Stimulated activated CD4-positive, alpha-beta T cell treated with anti-CD3 and anti-CD28 coated beads, Interleukin-12 subunit alpha, Interleukin-12 subunit beta, amount 100 ng/mL, for 48 hours (primary cell): ENCODE measurements around the gene LZTS2.
A peak's percentile ranks its signal among the peaks of the same experiment; 100 is the strongest.

ENCODE experiments used
- DNase-seq, 3 donors: peaks; one replicate each; pipeline ENCODE4 v3.0.0-alpha.2; 2020; ENCODE audit warnings: low read depth in 2 of 3, low spot score in 1 of 3

The LZTS2 gene

DNA sequence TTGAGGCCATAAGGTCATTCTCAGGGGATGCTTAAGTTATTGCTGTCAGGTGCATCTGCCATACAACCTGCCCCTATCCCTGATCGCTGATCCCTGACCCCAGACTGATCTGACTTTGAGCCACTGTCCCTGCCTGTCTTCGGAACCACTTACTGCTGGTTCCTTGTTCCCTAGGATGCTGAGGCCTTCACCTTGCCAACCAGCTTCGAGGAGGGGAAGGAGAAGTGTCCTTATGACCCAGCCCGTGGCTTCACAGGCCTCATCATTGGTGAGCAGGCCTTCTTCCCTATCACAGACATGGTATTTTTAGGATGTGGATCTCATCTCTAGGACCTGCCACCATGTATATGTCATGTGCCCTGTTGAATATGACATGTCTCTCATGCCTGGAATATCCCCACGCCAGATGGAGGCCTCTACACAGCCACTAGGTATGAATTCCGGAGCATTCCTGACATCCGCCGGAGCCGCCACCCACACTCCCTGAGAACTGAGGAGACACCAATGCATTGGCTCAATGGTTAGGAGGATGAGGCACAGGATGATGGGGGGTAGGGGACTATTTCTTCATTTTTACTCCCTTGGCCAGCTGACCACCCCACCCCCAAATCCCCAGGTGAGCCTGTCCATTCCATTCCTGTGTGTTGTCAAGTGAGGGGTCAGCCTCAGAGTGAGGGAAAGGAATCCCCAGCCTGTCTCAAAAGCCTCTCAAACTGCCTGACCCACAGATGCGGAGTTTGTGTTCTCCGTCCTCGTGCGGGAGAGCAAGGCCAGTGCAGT is 21.3 kb upstream of the LZTS2 start:
- no peak for DNase-seq

DNA sequence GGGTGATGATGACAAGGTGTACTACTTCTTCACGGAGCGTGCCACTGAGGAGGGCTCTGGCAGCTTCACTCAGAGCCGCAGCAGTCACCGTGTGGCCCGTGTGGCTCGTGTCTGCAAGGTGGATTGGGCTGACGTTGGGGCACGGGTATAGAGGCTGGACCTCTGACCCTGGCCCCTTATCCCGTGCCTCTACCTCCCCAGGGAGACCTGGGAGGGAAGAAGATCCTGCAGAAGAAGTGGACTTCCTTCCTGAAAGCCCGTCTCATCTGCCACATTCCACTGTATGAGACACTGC is 20.8 kb upstream of the LZTS2 start:
- no peak for DNase-seq

DNA sequence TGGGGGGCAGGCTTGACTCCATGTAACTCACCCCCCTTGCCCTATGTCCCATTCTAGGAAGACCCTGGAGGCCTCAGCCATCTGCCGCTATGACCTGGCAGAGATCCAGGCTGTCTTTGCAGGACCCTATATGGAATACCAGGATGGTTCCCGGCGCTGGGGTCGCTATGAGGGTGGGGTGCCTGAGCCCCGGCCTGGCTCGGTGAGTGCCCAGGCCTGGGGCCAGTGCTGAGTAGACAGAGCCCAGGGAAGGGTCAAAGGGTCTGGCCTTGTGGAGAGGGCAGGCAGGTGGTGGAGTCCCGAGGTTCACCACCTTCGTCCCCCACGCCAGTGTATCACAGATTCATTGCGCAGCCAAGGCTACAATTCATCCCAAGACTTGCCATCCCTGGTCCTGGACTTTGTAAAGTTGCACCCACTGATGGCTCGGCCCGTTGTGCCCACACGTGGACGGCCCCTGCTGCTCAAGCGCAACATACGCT is 19.8 kb upstream of the LZTS2 start:
- DNase-seq = no peak

DNA sequence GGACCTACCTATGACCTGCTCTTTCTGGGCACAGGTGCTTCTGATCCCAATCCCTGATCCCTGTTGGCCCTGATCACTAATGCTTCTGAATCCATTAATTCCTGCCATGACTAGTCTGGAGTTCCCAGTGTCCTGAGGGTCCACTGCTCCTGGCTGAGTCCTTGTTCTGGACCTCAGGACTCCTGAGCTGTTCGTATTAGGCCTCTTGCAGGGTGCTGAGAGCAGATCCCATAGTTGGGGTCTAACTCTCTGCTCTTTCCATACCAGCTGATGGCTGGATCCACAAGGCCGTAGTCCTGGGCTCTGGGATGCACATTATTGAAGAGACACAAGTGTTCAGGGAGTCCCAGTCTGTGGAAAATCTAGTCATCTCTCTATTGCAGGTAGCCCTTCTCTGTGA is 19.3 kb upstream of the LZTS2 start:
- no peak for DNase-seq

DNA sequence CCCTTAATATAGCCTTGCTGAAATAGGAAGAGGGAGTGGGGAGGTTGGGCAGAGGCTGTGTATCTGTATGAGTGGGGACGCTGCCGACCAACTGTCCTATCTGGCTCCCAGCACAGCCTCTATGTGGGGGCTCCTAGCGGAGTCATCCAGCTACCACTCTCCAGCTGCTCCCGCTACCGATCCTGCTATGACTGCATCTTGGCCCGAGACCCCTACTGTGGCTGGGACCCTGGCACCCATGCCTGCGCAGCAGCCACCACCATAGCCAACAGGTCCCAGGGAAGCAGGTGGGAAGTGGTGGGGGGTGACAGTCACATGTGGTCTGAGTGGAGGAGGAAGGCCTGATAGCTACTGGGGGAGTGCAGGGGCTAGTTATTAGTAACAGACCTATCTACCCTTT is 18.9 kb upstream of the LZTS2 start:
- no peak for DNase-seq

DNA sequence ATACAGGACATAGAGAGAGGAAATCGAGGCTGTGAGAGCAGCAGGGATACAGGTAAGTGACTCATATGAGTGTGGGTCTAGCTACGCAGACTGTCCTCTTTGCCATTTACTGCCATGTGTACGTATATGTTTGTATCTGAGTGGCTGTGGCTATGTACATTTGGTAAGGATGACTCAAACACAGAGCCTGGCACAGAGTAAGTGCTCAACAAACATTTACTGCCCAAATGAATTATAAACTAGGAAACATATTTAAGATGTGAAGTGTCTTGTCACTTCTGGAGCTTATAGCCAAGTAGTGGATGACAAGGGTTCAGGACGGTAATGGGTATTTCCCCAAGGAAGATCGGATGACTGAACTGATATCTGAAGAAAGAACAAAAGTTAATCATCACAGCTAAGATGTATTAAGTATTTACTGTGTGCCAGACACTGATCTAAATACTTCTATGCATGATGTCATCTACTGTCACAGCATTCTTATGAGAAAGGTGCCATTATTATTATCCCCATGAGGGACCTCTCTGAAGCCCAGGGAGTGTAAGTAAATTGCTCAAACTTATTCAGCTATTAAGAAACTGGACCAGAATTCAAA is 18.3 kb upstream of the LZTS2 start:
- no peak for DNase-seq

DNA sequence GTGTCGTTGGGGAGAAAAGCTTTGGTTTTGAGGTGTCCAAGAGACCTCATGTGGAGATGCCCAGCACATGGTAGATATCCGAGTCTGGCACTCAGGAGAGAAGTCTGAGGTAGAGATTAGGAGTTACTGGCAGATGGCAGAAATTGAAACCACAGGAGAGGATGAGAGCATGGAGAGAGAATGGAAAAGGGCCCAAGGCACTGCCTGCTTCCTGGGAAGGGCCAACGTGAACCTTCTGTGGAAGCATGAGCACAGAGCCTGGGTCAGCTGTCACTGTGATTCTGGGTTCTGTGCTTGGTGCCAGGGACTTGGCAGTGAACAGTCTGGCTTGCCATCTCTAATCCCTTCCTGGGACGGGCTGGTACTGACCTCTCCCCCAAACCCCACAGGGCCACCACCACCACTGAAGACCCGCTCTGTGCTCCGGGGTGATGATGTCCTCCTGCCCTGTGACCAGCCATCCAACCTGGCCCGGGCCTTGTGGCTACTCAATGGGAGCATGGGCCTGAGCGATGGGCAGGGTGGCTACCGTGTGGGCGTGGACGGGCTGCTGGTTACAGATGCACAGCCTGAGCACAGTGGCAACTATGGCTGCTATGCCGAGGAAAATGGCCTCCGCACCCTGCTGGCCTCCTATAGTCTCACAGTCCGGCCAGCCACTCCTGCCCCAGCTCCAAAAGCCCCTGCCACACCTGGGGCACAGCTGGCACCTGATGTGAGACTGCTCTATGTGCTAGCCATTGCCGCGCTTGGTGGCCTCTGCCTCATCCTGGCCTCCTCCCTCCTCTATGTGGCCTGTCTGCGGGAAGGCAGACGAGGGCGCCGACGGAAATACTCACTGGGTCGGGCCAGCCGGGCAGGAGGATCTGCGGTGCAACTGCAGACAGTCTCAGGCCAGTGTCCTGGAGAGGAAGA is 16.4 kb upstream of the LZTS2 start:
- no peak for DNase-seq

DNA sequence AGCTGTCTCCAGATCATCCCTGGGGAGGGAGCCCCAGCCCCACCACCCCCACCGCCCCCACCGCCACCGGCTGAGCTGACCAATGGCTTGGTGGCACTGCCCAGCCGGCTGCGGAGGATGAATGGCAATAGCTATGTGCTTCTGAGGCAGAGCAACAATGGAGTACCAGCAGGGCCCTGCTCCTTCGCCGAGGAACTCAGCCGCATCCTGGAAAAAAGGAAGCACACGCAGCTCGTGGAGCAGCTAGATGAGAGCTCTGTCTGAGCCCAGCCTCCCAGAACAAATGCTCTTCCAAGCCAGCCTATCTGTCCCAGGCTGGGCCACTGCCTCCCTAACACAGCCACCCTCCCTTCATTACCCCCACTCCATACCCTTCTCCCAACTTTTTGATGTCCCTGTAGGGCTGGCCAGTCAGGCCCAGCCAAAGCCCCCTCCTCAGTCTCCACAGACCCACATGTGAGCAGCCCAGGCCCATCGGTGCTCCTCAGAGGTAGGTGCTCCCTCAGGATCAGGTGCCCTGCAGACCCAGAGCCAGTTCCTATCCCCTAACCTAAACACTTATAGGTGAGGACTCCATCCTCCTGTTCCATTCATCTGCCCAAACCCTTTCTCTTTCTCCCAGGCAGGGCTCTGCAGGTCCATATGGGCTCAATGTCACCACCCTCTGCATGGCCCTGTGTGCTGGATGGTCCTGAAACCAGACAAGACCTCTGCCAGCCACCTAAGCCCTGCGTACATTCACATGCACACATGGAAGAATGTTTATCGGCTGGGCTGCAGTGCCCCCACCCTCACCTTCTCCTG is 15.5 kb upstream of the LZTS2 start:
- no peak for DNase-seq

DNA sequence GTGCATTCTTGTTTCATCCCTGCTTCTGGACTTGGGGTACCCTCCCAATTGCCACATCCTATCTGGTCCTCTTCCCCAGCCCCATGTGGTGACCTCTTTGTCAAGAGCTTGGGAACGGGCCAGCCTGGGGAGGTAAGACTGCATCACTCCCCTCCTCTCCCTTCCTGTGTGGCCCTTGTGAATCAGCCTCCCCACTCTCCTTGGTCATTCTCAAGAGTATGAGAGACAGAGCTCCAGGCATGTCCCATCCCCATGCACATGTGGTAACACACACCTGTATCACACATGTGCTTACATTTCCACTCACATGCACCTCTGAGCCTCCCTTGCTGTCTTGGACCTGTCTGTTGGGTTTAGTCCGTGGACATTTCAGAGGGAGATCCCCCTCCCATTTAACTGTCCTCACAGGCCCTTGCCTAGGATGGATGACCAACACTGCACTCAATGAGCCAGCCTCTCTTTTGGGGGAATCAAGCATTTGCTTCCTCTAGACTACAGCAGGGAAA is 14.9 kb upstream of the LZTS2 start:
- no peak for DNase-seq

DNA sequence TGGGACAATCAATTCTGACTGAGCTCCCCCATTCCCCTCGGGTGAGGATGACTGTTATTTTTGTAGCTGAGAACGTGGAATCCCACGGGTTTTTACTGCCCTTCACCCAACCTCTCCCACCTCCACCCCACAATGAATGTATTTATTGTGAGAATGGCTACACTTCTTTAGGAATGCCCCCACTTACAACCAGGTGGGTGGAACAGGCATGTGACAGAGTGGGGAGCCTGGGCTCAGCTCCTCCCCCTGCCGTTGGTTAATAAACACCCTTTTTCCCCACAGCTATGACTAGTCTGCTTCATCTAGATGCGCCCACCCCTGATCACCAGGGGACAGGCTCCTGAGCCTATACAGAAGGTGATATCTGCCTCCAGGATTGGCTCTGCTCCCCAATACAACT is 14.3 kb upstream of the LZTS2 start:
- no peak for DNase-seq

DNA sequence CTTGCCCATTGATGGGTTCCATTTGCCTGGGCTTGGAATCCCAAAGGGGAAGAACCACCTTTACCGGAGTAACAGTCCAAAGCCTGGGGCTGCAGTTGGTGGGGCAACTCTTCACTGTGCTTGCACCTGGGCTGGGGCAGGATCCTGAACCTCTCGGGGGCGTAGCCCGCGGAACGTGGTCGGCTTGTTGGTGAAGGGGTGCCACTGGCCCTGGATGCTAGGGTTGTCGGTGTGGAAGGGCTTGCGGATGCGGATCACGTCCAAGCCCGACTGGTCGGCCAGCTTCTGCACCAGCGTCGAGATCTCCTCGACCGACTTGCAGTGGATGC is 13.0 kb upstream of the LZTS2 start:
- DNase-seq = no peak

DNA sequence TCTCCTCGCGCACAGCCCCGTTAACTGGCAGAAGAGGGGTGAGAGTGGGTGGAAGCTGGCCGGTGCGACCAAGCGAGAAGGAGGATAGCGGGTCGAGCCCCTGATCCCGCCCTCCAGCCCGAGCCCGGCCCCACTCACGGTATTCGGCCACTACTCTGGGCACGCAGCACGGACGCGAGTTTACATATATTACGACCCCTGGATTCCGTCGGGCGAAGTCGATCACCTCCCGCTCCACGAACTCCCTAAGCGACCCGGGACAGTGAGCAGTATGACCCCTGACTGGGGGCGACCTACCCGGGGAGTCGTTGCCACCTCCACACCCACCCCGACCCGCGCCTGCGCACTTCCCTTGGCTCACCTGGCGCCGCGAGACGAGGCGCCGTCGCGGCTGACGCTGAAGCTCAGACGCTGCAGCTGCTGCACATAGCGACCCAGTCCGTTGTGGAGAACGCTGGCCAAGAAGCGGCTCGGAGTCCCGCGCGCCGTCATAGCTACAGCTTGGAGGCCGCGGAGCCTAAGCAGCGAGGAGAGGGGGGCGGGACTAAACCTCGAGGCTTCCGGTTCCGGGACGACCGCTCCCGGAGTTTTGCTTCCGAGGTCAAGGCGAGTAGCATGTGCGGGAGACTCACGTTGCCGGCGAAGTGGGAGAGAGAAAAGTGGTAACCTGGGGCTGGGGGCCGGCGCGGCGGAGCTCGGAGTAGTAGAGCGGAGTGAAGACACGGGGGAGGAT is 12.5 kb upstream of the LZTS2 start, which contains the start of the genes MRPL43 and TWNK:
Gene MRPL43, minus strand, starts transcription at position 546 of the 733 bp plus-strand sequence. Its CDS starts 54 bp downstream, at position 492.
Gene TWNK, plus strand, starts transcription at position 592 of the 733 bp plus-strand sequence. CDS start 668 bp downstream, outside the sequence.
- peak; percentile 74 to 82 (median 82) for DNase-seq

DNA sequence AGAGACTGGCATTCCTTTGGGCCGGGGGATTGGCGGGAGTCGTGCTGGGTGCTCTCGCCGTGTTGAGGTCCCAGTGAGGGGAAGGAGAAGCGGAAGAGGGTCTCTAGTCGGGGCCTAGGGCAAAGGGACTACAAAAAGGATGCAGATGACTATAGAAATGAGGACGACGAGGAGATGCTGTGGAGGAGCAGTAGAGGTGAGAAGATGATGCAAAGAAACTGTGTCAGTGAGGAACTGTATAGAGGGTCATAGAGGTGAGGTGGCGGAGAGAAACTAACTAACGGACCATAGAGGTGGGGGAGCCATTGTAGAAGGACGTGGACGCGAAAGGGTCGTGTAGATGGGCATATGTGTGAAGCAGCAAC is 11.9 kb upstream of the LZTS2 start:
- DNase-seq = no peak

DNA sequence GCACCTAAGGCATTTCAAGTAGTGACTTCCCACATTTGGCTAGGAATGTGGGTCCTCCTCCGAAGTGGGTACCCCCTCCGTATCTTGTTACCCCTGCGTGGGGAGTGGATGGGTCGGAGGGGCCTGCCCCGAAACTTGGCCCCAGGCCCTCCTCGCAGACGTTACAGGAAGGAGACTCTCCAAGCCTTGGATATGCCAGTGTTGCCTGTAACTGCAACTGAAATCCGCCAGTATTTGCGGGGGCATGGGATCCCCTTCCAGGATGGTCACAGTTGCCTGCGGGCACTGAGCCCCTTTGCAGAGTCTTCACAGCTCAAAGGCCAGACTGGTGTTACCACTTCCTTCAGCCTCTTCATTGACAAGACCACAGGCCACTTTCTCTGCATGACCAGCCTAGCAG is 11.4 kb upstream of the LZTS2 start:
- no peak for DNase-seq

DNA sequence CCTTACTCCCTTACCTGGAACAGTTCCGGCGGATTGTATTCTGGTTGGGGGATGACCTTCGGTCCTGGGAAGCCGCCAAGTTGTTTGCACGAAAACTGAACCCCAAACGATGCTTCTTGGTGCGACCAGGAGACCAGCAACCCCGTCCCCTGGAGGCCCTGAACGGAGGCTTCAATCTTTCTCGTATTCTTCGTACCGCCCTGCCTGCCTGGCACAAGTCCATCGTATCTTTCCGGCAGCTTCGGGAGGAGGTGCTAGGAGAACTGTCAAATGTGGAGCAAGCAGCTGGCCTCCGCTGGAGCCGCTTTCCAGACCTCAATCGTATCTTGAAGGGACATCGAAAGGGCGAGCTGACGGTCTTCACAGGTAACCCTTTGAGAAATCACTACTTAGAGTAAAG is 10.5 kb upstream of the LZTS2 start:
- DNase-seq = no peak

DNA sequence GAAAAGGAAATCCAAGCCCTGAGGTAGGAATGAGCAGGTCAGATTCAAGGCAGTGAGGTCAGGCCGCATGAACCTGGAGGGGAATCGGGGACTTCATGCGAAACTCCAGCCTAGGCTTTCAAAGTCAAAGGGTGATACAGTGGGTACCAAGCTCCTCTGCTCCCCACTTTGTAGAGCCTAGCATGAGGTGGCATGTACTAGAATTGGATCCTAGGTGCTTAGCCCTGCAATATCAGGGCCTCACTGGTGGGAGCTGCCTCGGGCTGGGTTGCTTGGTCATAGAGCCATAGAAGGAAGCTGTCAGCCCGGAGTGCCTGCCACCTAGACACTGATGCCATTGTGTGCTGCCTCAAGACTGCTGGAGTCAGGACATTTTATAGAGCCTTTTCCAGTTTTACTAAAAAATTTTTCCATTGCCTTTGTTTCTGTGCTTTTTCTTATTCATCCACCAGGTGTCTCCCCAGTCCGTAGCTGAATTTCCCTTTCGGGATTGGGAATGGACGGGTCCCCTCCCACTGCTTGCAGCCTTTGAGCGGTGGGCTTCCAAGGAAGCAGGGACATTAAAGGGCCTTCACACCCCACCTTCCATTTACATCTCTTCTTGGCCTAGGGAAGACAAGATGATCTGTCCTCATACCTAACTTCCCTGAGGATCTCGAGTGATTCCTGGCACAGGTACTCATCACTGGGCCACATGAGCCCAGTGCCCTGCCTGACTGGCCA is 5.5 kb upstream of the LZTS2 start:
- no peak for DNase-seq

DNA sequence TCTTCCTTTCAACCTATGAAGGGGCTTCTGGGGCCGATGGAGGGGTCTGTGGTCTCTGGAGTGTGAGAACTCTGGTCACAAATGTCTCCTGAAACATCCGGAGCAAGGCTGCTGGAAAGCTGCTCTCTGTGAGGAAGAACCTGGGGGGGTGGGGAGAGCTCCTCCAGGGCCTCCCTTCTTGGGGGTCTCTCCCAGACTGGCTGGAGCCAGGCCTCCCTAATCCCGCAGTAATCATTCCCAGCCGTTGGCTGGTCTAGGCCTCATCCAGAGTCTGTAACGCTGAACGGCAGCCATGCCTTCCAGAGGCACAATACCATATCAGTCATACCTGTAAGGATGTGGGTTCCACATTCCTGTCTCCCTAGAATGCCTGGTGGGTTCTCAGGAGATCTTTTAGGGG is 4.4 kb upstream of the LZTS2 start:
- no peak for DNase-seq

DNA sequence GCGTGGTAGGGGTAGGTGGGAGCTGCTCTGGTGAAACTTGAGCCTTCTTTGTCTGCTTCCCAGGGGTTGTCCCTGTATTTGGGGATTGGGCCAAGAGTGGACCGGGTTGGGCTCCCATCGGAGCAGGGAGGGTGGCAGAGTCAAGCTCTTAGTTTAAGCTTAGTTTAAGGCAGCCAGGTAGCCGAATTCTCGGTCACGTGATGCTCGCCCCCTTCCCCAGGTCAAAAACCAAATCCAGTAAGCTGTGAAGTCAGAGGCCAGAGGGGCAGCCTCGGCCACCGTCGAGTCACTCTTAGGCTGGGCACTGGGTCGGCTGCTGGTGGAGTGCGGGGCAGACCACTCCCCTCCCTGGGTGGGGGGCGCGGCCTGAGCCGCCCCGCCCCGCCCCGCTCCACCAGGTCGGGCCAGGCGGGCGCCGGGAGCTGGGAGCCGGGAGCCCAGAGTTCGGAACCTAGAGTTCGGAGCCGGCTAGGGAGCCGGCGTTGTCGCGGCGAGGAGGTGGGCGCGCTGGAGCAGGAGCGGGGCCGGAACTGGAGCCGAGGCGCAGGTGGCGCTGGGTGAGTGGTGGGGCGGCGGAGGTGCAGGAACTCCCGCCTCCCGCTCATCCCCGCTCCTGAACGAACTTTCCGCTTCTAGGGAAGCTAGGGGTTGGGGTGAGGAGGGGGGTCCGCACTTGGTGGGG is 2.8 kb upstream of the LZTS2 start:
- peak in 1 of 3 donors; percentile 28 for DNase-seq
